ENCODE measurements around the gene DROSHA. TPM values are rescaled to one million over a fixed set of nuclear protein-coding genes. Genes with fewer than 3 reads are reported as not detected.

DROSHA gene
- total and polyA plus RNA-seq, 2 of the 4 experiments (the other 2 are of a cell fraction) = 36.4 to 36.5 TPM

DNA sequence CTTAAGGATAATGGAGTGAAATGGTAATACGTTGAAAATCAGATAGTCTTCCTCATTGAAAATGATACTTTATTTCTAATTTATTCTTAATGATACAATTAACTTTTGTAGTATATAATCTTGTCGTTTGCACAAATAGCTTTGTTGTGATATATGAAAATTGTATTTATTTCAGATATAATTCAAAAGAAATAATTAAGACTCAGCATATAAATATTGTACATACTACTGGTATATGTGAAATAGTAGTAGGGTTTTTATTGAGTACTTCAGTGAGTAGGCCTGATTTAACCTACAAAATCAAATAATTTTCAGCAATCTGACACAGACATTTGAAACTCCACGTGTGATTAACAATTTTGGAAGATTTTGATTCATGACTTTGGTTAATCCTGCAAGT lies 5.0 kb upstream of the DROSHA start:
- no peak for DNase-seq
- Histone ChIP-seq H3K4me2 (ENCODE audit: low read depth, low read length) (no peak overlapping the region), H3K4ac (ENCODE audit: low read depth, low read length) (no peak overlapping the region), H3K27ac (ENCODE audit: insufficient read depth, low read length) (no peak overlapping the region), H2AK9ac (replicated peaks; ENCODE audit: low read depth, low read length, poor library complexity) (no peak overlapping the region), H4K91ac (ENCODE audit: insufficient read depth, low read depth, low read length) (no peak overlapping the region), H3K4me3 (ENCODE audit: insufficient read depth, low read depth, low read length) (no peak overlapping the region), H3K9ac (ENCODE audit: low read depth, low read length) (no peak overlapping the region), H3K56ac (ENCODE audit: extremely low read depth, insufficient read depth, low read length) (no peak overlapping the region), H2AFZ (replicated peaks; ENCODE audit: low read length, poor library complexity) (no peak overlapping the region), H4K8ac (ENCODE audit: low read depth in 2 of 2, low read length in 2 of 2) (no peak overlapping the region), H3K18ac (ENCODE audit: low read depth, low read length) (no peak overlapping the region), H2BK120ac (ENCODE audit: low read depth, low read length) (no peak overlapping the region), H3K27me3 (ENCODE audit: control insufficient read depth, insufficient read depth, low read length) (no peaks in the 10 kb centered on the region), H2BK15ac (ENCODE audit: low read depth, low read length) (no peak overlapping the region), H3K36me3 (ENCODE audit: control insufficient read depth, insufficient read depth, low read length) (peaks cover 18% of the 10 kb centered on the region), H3K4me1 (ENCODE audit: control insufficient read depth, insufficient read depth, low read length) (peaks cover 7% of the 10 kb centered on the region), H2AK5ac (ENCODE audit: low read depth, low read length) (no peak overlapping the region), H2BK5ac (ENCODE audit: low read depth, low read length, poor library complexity, severe bottlenecking) (no peak overlapping the region), H4K5ac (ENCODE audit: low read depth, low read length) (no peak overlapping the region), H3K23ac (ENCODE audit: low read depth, low read length) (no peak overlapping the region), H3K79me1 (ENCODE audit: low read depth in 1 of 2, low read length in 2 of 2) (peaks cover 25 to 40% of the 10 kb centered on the region in 2 experiments), H3K9me1 (ENCODE audit: insufficient read depth, low read length) (peaks cover 5% of the 10 kb centered on the region; the same call in 1 of the 2 replicates), H3K14ac (replicated peaks; ENCODE audit: low read depth, low read length) (no peak overlapping the region), H3K9me3 (ENCODE audit: control insufficient read depth, insufficient read depth, low read length) (no peaks in the 10 kb centered on the region), H4K20me1 (ENCODE audit: insufficient read depth, low read length) (peaks cover 4% of the 10 kb centered on the region; the same call in 1 of the 2 replicates), H2BK20ac (ENCODE audit: low read depth, low read length) (no peak overlapping the region)
- no TSS peak for BruUV-seq (replicated peaks)
- in situ Hi-C loops (cut with MboI; ENCODE audit: low sequenced_read_pairs) (no loop called here), dilution Hi-C loops (cut with HindIII; ENCODE audit: low sequenced_read_pairs, unreplicated experiment) (no loop called here), intact Hi-C loops (cut with micrococcal nuclease) (no loop called here)
- POLR2A ChIA-PET (ENCODE audit: unreplicated experiment) = no interaction called here
- TF ChIP-seq BHLHE40 (IDR thresholded peaks at IDR 0.05; ENCODE audit: low read depth, low read length) = no peak
- no peak for TF ChIP-seq POLR2A (IDR thresholded peaks at IDR 0.05; ENCODE audit: low read depth, low read length)
- no peak for TF ChIP-seq RAD21 (IDR thresholded peaks at IDR 0.05; ENCODE audit: low read length)
- no peak for TF ChIP-seq RCOR1 (IDR thresholded peaks at IDR 0.05; ENCODE audit: insufficient replicate concordance, low read length)
- TF ChIP-seq, protein P1, sequence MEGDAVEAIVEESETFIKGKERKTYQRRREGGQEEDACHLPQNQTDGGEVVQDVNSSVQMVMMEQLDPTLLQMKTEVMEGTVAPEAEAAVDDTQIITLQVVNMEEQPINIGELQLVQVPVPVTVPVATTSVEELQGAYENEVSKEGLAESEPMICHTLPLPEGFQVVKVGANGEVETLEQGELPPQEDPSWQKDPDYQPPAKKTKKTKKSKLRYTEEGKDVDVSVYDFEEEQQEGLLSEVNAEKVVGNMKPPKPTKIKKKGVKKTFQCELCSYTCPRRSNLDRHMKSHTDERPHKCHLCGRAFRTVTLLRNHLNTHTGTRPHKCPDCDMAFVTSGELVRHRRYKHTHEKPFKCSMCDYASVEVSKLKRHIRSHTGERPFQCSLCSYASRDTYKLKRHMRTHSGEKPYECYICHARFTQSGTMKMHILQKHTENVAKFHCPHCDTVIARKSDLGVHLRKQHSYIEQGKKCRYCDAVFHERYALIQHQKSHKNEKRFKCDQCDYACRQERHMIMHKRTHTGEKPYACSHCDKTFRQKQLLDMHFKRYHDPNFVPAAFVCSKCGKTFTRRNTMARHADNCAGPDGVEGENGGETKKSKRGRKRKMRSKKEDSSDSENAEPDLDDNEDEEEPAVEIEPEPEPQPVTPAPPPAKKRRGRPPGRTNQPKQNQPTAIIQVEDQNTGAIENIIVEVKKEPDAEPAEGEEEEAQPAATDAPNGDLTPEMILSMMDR (conservative IDR thresholded peaks at IDR 0.05; ENCODE audit: low read depth, low read length) = no peak
- TF ChIP-seq NFE2L2 (IDR thresholded peaks at IDR 0.05; ENCODE audit: low read depth, low read length) = no peak
- TF ChIP-seq, protein P2, sequence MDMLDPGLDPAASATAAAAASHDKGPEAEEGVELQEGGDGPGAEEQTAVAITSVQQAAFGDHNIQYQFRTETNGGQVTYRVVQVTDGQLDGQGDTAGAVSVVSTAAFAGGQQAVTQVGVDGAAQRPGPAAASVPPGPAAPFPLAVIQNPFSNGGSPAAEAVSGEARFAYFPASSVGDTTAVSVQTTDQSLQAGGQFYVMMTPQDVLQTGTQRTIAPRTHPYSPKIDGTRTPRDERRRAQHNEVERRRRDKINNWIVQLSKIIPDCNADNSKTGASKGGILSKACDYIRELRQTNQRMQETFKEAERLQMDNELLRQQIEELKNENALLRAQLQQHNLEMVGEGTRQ (IDR thresholded peaks at IDR 0.05; ENCODE audit: low read depth, low read length) = no peak
- no peak for TF ChIP-seq RFX5 (IDR thresholded peaks at IDR 0.05; ENCODE audit: low read depth, low read length)
- TF ChIP-seq MAFK (IDR thresholded peaks at IDR 0.05; ENCODE audit: low read depth, low read length) = no peak
- no peak for TF ChIP-seq CEBPB (IDR thresholded peaks at IDR 0.05; ENCODE audit: low read depth, low read length)
- TF ChIP-seq, protein P3, sequence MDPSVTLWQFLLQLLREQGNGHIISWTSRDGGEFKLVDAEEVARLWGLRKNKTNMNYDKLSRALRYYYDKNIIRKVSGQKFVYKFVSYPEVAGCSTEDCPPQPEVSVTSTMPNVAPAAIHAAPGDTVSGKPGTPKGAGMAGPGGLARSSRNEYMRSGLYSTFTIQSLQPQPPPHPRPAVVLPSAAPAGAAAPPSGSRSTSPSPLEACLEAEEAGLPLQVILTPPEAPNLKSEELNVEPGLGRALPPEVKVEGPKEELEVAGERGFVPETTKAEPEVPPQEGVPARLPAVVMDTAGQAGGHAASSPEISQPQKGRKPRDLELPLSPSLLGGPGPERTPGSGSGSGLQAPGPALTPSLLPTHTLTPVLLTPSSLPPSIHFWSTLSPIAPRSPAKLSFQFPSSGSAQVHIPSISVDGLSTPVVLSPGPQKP (IDR thresholded peaks at IDR 0.05; ENCODE audit: borderline replicate concordance, low read depth, low read length) = no peak
- no peak for TF ChIP-seq CHD1 (IDR thresholded peaks at IDR 0.05; ENCODE audit: low read depth, low read length)
- TF ChIP-seq SMC3 (IDR thresholded peaks at IDR 0.05; ENCODE audit: low read depth, low read length) = no peak
- TF ChIP-seq MAZ (IDR thresholded peaks at IDR 0.05; ENCODE audit: borderline replicate concordance, low read depth, low read length) = no peak
- TF ChIP-seq FOS (IDR thresholded peaks at IDR 0.05; ENCODE audit: low read depth, low read length) = no peak
- TF ChIP-seq MXI1 (IDR thresholded peaks at IDR 0.05; ENCODE audit: borderline replicate concordance, low read depth, low read length) = no peak
- ATAC-seq (ENCODE audit: low read depth) = no peak
- CTCF ChIA-PET = no interaction called here
- WGBS, 2 experiments (ENCODE audit: extremely low coverage in 2 of 2, insufficient read length in 1 of 2) = no CpG with 5 or more reads among the region's 3 CpGs
